Measurements from ENCODE around the gene TMPRSS5.

Gene TMPRSS5

DNA sequence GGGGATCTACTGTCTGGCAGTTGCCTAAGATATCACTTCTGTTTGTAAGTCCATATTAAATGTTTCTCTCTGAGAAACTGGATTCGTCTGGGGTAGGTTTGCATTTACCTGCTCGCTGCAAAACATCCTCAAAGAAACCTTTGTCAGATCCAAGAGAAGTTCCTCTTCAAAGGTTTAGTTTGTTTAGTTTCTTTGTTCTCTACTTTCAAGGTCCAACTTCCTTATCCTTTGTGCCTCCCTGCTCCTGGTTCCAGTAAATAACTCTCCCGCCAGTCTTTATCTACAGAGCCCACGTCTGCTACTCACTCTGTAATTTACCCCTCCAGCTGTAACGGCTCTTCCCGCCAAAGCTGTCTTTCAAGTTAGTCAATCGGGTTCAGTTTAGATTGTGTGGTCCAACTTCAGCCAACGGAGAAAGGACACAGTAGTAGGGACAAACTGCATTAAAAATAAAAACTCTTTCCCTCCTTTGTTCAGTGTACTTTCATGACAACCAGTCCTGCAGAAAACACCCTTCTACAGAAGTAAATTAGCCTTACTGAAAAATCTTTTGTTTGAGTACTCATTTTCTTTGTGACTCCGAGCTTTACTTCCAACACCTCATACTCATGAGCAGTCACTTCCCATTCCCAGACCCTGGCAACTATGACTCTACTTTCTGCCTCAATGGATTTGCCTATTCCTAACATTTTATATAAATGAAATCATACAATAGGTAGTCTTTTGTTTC is 41.0 kb downstream of the TMPRSS5 start:
- peak; percentile 66 for DNase-seq

- peak; percentile 94 for DNase-seq
These were observed 41.8 kb downstream of the TMPRSS5 start for GRCh38 chr11:113664069-113664980.

- DNase-seq = no peak
These were observed 42.5 kb downstream of the TMPRSS5 start for GRCh38 chr11:113663567-113663966.

- DNase-seq = no peak
These were observed 50.3 kb downstream of the TMPRSS5 start for GRCh38 chr11:113655771-113656170.

DNA sequence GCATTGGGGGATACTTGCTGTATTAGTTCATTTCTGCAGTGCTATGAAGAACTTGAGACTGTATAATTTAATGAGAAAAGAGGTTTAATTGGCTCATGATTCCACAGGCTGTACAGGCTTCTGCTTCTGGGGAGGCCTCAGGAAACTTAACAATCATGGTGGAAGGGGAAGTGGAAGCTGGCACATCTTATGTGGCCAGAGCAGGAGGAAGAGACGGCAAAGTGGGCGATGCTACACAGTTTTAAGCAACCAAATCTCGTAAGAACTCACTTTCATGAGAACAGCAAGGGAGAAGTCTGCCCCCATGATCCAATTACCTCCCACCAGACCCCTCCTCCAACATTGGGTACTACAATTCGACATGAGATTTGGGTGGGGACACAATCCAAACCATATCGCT is 55.1 kb downstream of the TMPRSS5 start:
- DNase-seq = no peak

- DNase-seq = no peak
These were observed 56.8 kb downstream of the TMPRSS5 start for GRCh38 chr11:113649311-113649710.

DNA sequence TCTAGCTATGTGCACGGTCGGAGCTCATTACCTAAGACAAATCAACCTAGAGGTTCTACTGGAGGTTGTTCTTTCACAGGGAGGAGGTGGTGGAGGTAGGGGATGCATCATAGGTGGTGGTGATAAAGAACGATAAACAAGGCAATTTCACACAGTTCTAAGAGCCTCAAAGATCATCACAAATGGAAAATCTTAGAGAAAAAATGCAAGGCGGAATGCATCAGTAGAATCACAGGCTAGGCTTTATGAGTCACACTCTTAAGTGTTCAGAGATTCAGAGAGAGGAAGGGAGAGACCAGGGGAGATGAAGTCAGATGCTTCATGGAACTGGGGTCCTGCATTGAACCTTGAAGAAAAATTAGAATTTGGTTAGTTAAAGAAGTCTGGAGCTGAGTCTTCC is 58.3 kb downstream of the TMPRSS5 start:
- DNase-seq = no peak

GRCh38 chr11:113647108-113647507 is 59.0 kb downstream of the TMPRSS5 start:
- DNase-seq = no peak

GRCh38 chr11:113645593-113646349 is 60.3 kb downstream of the TMPRSS5 start:
- no peak for DNase-seq

DNA sequence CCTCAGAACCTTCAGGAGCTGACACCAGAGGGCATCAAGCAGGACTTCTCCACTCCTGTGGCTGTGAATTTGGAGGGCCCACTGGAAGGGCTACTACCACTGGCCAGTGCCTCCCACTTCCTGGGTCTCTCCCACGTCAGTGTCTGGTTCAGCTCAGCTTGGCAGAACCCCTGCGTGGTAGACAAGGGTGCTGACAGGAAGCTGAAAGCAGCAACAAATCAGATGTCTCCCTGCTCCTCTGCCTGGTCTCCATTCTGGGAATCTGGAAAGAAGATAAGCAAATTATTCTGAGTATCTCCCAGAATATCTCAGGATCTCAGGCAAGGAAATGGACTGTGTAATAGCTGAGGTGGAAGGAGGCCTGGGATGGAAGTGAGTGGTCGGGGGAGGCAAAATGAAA is 61.5 kb downstream of the TMPRSS5 start:
- DNase-seq = no peak

DNA sequence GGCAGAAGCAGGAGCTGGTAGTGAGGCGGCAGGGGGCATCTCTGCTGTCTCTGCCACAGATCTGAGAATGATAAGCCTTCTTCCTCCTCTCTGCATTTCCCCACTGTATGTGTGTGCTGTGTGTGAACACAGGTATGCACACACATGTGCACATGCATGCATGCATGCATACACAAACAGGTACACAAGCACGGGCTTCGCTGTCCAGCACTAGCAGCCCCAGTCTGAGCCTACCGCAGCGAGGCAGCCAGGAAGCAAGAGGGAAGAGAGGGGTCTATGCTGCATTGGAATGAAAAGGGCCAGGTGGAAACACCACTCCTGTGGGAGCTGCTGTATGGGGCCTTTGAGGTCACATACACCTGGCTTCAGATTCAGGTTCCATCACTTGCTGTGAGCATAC is 62.4 kb downstream of the TMPRSS5 start:
- DNase-seq = no peak

- no peak for DNase-seq
These were observed 63.0 kb downstream of the TMPRSS5 start for GRCh38 chr11:113643006-113643585.

DNA sequence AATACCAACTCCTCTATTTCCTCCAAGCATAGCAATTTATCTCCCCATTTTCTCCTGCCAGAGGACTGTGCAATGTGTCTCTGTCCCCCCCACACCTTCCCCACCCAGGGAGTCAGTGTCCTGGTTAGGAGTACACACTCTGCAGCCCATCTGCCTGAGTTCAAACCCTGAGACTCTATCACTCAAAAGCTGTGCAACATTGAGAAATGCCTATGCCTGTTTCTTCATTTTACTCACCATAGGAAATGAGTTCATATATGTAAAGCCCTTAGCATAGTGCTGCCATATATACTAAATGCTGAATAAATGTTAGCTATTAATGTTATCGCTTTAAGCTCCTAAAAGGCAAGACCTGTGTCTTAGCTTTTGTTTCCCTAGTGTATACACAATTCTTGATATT is 64.0 kb downstream of the TMPRSS5 start:
- no peak for DNase-seq

DNA sequence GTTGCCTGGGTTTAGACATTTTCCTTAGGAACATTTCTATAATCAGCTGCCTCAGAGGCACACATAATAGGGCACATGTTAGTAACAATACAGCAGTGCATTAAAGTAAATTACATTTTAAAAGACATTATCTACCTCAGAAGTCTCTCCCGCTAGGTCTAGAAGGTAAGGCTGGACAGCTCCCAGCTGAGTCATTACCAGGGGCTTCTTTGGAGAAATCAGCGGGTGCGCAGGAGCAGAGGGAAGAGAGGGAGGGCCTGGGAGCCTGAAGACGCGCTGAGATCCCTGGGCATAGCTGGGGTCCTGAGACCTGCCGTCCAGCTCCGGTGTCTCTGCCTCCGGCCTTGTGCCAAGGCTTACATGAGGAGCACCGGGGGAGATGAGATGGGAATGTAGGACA is 67.7 kb downstream of the TMPRSS5 start:
- no peak for DNase-seq

- DNase-seq = no peak
These were observed 68.5 kb downstream of the TMPRSS5 start for GRCh38 chr11:113637636-113638035.

Data from kidney glomerular epithelial cell (primary cell).